ENCODE data around the gene PADI2. TPM values are rescaled to one million over a fixed set of nuclear protein-coding genes. Genes with fewer than 3 reads are reported as not detected.
A peak's percentile ranks its signal among the peaks of the same experiment; 100 is the strongest.

PADI2 gene
- total RNA-seq, 1 donor from 2014 or later, result 0.28 TPM

DNA sequence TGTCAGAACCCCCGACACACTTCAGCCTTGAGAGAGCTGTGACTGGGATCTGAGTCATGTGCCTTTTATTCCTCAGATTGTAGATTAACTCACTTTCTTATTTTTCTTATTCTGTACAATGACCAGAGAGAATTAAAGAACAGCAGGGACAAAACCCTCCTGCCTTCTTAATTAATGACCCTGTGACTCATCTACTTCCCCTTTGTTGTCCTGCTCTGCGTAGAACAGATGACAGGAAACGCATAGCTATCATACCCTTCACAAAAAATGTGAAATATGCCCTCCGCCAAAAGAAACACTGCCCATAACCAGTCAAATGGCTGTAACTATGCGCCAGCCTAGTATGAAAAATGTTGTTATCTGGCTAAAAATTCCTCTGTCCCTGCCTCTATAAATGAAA, 9.1 kb upstream of the PADI2 start:
- H3K27ac Mint-ChIP-seq (ENCODE audit: unreplicated experiment), result peak overlapping the region; percentile 45
- peaks cover 4% of the 10 kb centered on the region for H3K27me3 Mint-ChIP-seq (ENCODE audit: unreplicated experiment)
- no peak for DNase-seq (ENCODE audit: low spot score)
- H3K4me3 Mint-ChIP-seq (ENCODE audit: unreplicated experiment), result no peak overlapping the region
- TF ChIP-seq, protein P1, sequence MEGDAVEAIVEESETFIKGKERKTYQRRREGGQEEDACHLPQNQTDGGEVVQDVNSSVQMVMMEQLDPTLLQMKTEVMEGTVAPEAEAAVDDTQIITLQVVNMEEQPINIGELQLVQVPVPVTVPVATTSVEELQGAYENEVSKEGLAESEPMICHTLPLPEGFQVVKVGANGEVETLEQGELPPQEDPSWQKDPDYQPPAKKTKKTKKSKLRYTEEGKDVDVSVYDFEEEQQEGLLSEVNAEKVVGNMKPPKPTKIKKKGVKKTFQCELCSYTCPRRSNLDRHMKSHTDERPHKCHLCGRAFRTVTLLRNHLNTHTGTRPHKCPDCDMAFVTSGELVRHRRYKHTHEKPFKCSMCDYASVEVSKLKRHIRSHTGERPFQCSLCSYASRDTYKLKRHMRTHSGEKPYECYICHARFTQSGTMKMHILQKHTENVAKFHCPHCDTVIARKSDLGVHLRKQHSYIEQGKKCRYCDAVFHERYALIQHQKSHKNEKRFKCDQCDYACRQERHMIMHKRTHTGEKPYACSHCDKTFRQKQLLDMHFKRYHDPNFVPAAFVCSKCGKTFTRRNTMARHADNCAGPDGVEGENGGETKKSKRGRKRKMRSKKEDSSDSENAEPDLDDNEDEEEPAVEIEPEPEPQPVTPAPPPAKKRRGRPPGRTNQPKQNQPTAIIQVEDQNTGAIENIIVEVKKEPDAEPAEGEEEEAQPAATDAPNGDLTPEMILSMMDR (IDR thresholded peaks at IDR 0.05; ENCODE audit: unreplicated experiment), result no peak
- peaks cover 5% of the 10 kb centered on the region for H3K4me1 Mint-ChIP-seq (ENCODE audit: unreplicated experiment)
- no peaks in the 10 kb centered on the region for H3K9me3 Mint-ChIP-seq (ENCODE audit: unreplicated experiment)
- no peaks in the 10 kb centered on the region for H3K36me3 Mint-ChIP-seq (ENCODE audit: low read depth, unreplicated experiment)

DNA sequence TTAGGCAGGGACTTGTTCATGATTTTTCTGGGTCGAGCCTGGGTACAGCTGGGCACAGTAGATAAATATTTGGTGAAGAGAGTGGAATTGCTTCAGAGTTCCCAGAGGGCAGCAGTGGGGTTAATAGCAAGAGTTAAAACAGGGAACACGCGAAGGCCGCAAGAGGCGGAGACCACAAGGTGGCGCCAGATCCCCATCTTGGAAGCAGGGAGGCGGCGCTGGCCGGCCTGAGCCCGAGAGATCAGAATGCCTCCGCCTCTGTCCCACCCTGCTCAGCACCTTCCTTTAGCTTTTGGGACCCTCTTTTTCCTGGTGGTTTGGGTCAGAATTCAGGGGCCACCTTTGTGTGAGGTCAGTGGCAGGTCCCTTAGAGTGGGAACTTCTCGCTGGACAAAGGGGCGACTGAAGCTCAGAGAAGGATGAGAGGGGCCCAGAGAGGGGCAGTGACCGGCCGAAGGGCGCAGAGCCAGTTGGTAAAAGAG, 6.5 kb upstream of the PADI2 start:
- H3K4me1 Mint-ChIP-seq (ENCODE audit: unreplicated experiment), result peaks cover 5% of the 10 kb centered on the region
- TF ChIP-seq, protein P1 (IDR thresholded peaks at IDR 0.05; ENCODE audit: unreplicated experiment), result peak; percentile 93
- H3K4me3 Mint-ChIP-seq (ENCODE audit: unreplicated experiment), result no peak overlapping the region
- H3K27ac Mint-ChIP-seq (ENCODE audit: unreplicated experiment), result no peak overlapping the region
- DNase-seq (ENCODE audit: low spot score), result peak; percentile 97
- H3K27me3 Mint-ChIP-seq (ENCODE audit: unreplicated experiment), result peaks cover 4% of the 10 kb centered on the region
- H3K36me3 Mint-ChIP-seq (ENCODE audit: low read depth, unreplicated experiment), result no peaks in the 10 kb centered on the region
- H3K9me3 Mint-ChIP-seq (ENCODE audit: unreplicated experiment), result no peaks in the 10 kb centered on the region

DNA sequence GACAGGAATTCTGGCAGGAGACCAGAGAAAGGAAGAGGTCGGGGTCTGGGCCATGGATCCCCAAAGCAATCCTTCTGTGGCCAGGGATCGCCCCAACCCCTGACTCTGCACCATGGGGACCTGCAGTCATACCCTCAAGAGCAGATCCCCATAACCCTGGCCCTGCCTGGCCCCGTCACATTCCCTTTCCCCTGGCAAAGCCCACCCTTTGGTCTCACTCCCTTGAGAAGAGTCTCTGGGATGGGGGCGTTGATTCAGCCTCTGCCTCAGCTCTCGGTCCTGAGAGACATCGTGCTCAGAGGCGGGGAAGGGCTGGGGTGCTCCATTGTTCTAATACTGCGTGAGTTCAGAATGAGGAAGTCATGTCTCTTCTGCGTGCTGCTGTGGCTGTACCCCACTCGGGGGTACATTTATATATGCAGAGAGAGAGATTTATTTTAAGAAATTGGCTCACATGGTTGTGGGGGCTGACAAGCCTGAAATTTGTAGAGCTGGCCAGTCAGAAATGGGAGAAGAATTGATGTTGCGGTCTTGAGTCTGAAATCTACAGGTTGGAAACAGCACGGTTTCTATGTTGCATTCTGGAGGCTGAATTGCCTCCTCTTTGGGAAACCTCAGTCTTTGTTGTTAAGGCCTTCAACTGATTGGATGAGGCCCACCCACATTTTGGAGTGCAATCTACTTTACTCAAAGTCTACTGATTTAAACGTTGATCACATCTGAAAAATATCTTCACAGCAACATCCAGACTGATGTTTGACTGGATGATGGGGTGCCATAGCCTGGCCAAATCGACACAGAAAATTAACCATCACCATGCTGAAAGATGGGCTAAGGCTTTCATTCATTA, 4.2 kb upstream of the PADI2 start:
- H3K27me3 Mint-ChIP-seq (ENCODE audit: unreplicated experiment), result peaks cover 9% of the 10 kb centered on the region
- DNase-seq (ENCODE audit: low spot score), result no peak
- no peak overlapping the region for H3K27ac Mint-ChIP-seq (ENCODE audit: unreplicated experiment)
- no peaks in the 10 kb centered on the region for H3K36me3 Mint-ChIP-seq (ENCODE audit: low read depth, unreplicated experiment)
- no peaks in the 10 kb centered on the region for H3K9me3 Mint-ChIP-seq (ENCODE audit: unreplicated experiment)
- TF ChIP-seq, protein P1 (IDR thresholded peaks at IDR 0.05; ENCODE audit: unreplicated experiment), result no peak
- no peak overlapping the region for H3K4me3 Mint-ChIP-seq (ENCODE audit: unreplicated experiment)
- H3K4me1 Mint-ChIP-seq (ENCODE audit: unreplicated experiment), result peaks cover 9% of the 10 kb centered on the region

DNA sequence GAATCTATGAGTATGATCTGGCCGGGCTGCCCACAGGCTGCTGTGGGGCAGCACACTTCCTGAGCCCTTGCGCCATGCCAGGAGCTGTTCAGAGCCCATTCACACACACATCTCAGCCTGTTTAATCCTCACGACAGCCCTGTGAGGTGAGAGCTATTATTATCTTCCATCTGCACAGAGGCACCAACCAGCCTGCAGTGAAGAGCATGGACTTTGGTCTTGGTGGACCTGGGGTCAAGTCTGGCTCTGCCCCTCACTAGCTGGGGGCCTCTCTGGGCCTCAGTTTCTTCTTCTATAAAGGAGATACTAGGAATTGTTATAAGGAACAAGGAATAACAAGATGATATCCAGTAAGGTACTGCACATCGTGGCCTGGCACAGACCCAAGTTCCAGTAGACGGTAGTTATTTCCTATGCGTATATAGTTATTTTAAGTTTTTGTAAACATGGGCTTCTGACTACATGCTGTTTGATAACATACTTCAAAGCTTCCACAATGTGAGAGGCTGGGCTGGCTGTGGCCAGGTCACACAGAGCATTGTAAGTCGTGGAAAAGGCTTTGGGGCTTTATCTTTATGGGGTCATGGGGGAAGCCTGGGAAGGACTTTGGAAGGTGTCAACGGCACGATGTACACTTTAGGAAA, 3.4 kb upstream of the PADI2 start:
- Mint-ChIP-seq H3K4me3 (ENCODE audit: unreplicated experiment) (no peak overlapping the region), H3K27me3 (ENCODE audit: unreplicated experiment) (peaks cover 12% of the 10 kb centered on the region), H3K27ac (ENCODE audit: unreplicated experiment) (no peak overlapping the region), H3K36me3 (ENCODE audit: low read depth, unreplicated experiment) (no peaks in the 10 kb centered on the region), H3K4me1 (ENCODE audit: unreplicated experiment) (peaks cover 6% of the 10 kb centered on the region), H3K9me3 (ENCODE audit: unreplicated experiment) (no peaks in the 10 kb centered on the region)
- DNase-seq (ENCODE audit: low spot score), result no peak
- TF ChIP-seq, protein P1 (IDR thresholded peaks at IDR 0.05; ENCODE audit: unreplicated experiment), result no peak

DNA sequence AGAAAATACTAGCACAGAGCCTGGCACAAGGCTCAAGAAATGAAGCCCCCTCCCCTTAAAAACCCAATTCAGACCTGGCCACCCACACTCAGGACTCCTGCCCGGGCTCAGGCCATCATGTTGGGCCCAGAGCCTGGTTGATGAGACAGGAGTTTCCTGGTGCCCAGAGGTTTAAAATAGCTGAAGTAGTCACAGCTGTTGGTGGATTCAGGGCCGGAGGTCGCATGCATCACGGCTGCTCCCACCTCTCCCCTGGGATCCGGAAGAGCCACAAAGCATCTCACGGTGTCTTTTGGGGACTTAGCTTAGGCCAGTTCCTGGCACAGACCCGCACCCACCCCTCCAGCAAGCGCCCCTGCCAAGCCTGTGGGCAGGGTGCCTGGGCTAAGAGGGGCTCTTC, 2.6 kb upstream of the PADI2 start:
- Mint-ChIP-seq H3K4me1 (ENCODE audit: unreplicated experiment) (peaks cover 6% of the 10 kb centered on the region), H3K9me3 (ENCODE audit: unreplicated experiment) (no peaks in the 10 kb centered on the region), H3K4me3 (ENCODE audit: unreplicated experiment) (no peak overlapping the region), H3K27ac (ENCODE audit: unreplicated experiment) (no peak overlapping the region), H3K36me3 (ENCODE audit: low read depth, unreplicated experiment) (no peaks in the 10 kb centered on the region), H3K27me3 (ENCODE audit: unreplicated experiment) (peaks cover 16% of the 10 kb centered on the region)
- TF ChIP-seq, protein P1 (IDR thresholded peaks at IDR 0.05; ENCODE audit: unreplicated experiment), result no peak
- no peak for DNase-seq (ENCODE audit: low spot score)
